ENCODE data around the gene ALX3.
"Not testable (repeated sequence)": the region's sequence is repeated elsewhere in the genome, so short reads cannot be mapped to it uniquely, and the experiment has no call there.

ALX3 gene

DNA sequence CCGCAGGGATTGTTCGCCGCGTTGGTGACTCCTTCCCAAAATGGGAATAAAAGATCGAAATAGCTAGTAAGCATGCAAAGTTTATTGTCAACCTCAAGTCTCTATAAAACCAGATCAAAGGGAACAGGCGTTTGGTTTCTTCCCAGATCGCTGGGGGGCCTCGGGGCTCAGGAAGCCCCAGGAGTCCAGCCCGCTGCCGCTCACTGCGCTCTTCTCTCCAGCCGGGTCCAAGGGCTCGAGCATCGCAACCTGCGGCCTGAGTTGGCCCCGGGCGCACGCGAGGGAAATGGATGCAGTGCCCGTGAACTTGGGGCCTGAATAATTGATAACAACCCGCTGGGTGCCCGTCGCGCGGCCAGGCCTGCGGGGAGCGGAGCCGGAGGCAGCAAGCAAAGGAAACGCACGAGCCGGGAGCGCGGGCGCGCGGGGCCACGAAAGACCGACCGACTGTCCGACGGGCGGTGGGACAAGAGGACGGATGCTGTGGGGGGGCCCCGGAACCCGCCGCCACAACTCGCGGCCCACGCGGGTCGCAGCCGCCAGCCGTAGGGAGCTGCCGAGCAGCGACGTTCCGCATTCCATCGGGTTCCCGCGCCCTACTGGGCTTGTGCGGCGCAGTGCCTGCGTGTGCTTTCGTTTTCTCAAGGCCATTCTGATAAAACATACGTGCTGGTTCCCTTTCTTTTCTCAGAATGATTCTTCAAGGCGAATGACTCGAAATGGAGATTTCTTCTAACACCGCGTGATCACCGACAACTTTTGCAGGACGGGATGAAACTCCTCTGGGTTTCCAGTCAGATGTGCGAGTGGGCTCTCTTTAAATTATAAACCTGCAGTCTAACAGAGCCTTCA lies 14.0 kb upstream of the ALX3 start:
- TF ChIP-seq, protein P1, sequence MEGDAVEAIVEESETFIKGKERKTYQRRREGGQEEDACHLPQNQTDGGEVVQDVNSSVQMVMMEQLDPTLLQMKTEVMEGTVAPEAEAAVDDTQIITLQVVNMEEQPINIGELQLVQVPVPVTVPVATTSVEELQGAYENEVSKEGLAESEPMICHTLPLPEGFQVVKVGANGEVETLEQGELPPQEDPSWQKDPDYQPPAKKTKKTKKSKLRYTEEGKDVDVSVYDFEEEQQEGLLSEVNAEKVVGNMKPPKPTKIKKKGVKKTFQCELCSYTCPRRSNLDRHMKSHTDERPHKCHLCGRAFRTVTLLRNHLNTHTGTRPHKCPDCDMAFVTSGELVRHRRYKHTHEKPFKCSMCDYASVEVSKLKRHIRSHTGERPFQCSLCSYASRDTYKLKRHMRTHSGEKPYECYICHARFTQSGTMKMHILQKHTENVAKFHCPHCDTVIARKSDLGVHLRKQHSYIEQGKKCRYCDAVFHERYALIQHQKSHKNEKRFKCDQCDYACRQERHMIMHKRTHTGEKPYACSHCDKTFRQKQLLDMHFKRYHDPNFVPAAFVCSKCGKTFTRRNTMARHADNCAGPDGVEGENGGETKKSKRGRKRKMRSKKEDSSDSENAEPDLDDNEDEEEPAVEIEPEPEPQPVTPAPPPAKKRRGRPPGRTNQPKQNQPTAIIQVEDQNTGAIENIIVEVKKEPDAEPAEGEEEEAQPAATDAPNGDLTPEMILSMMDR (conservative IDR thresholded peaks at IDR 0.05; ENCODE audit: control insufficient read depth, insufficient read depth, low read depth, low read length) = no peak
- peak overlapping the region; percentile 27 for H3K4me3 ChIP-seq (ENCODE audit: control insufficient read depth, low read depth, low read length)
- DNase-seq (ENCODE audit: low read depth) = peak; percentile 19

DNA sequence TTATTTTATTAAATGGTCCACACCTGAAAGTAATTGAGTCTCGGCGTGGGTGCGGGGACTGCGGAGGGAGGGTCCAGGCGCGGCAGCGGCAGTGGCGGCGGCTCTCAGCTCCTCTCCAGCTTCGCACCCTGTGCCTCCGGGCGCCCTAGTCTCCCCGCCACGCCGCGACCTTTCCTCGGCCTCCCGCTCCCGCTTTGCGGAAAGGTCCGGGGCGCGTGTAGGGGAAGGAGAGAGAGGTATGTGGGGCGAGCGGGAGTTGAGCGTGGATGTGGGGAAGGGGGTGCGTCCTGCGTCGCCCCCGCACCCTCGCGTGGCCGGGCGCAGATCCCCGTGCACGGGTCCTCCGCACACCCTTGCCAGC lies 13.4 kb upstream of the ALX3 start:
- H3K4me3 ChIP-seq (ENCODE audit: control insufficient read depth, low read depth, low read length) = no peak overlapping the region
- TF ChIP-seq, protein P1 (conservative IDR thresholded peaks at IDR 0.05; ENCODE audit: control insufficient read depth, insufficient read depth, low read depth, low read length) = no peak
- no peak for DNase-seq (ENCODE audit: low read depth)

DNA sequence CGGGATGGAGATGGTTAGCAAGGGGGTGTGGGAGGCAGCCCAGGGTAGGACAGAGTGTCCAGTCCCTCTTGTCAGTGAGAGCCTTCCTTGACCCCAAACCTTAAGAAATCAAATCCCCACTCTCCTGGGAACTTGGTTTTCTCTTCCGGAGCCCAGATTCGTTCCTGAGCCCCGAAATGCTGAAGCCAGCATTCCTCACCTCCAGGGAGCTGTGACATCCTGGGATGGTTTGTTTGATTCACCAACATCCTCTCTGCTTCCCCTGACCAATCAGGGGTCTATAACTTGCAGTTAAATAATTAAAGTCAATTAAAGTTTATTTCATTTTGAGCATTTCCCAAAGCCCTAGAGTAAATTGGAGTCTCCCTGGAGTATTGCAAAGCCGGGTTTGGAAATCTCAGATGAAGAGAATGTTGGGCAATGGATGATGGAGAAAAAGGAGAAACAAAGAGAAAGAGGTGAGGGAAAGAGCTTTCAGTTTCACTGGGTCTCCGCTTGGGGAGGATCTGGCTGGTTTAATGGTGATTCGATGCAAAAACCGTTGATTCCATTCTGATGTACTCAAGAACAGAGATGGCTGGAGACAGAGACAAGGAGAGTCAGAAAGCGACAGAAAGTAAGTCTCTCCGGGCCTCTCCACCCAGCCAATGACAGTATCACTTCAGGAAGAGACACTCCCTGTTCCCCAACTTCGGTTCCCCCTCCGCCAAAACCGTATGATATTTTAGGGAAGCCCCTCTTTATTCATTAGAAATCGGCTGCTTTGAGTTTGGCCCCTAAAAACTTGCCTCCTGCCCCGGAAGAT lies 12.8 kb upstream of the ALX3 start:
- H3K4me3 ChIP-seq (ENCODE audit: control insufficient read depth, low read depth, low read length) = no peak overlapping the region
- no peak for DNase-seq (ENCODE audit: low read depth)
- TF ChIP-seq, protein P1 (conservative IDR thresholded peaks at IDR 0.05; ENCODE audit: control insufficient read depth, insufficient read depth, low read depth, low read length) = no peak

DNA sequence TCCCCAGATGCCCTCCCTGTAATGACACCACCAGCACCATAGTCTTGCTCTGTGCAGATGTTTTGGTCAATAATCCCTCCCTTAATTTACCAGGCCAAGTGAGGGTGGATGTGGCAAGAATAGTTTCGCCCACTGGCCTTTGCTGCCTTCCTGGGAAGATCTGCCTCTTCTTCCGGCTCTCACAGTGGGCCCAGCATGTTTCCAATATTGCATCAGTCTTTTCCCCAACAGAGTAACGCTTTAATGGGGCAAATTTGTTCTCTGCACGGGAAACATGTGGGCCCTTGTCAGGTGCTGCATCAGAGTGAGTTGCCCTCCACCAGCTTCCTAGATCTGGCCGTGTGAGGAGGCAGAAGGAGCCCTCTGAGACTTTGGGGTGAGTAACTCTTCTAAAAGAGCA lies 12.0 kb upstream of the ALX3 start:
- H3K4me3 ChIP-seq (ENCODE audit: control insufficient read depth, low read depth, low read length) = no peak overlapping the region
- TF ChIP-seq, protein P1 (conservative IDR thresholded peaks at IDR 0.05; ENCODE audit: control insufficient read depth, insufficient read depth, low read depth, low read length) = no peak
- DNase-seq (ENCODE audit: low read depth) = no peak

DNA sequence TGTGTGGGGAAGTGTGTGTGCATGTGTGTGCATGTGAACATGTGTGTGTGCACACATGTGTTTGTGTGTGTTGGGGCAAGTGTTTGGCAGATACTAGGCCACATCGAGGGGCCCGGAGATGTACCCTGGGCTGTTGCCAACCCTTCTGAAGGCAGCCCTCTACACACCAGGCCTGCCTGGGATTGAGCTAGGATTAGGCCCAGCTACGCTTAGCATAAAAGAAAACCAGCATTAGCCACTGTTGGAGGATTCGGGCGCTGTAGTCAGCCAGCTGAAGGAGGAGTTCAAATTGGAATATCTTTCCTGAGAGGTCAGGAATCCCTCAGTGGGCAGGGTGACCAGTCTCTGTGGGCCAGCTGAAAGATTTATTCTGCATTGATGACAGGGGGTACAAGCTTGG lies 10.6 kb upstream of the ALX3 start:
- H3K4me3 ChIP-seq (ENCODE audit: control insufficient read depth, low read depth, low read length) = no peak overlapping the region
- no peak for DNase-seq (ENCODE audit: low read depth)
- TF ChIP-seq, protein P1 (conservative IDR thresholded peaks at IDR 0.05; ENCODE audit: control insufficient read depth, insufficient read depth, low read depth, low read length) = no peak

DNA sequence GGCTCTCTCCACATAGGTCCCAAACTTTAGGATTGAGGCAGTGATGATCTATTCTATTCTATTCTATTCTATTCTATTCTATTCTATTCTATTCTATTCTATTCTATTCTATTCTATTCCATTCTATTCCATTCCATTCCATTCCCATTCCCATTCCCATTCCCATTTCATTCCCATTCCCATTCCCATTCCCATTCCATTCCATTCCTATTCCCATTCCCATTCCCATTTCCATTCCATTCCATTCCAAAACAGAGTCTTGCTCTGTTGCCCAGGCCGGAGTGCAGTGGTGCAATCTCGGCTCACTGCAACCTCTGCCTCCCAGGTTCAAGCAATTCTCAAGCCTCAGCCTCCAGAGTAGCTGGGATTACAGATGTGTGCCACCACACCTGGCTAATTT lies 9.5 kb upstream of the ALX3 start:
- not testable (repeated sequence) for H3K4me3 ChIP-seq (ENCODE audit: control insufficient read depth, low read depth, low read length); DNase-seq (ENCODE audit: low read depth)

All from fibroblast of mammary gland (primary cell).